Measurements from ENCODE around the gene CLIC3.

DNA sequence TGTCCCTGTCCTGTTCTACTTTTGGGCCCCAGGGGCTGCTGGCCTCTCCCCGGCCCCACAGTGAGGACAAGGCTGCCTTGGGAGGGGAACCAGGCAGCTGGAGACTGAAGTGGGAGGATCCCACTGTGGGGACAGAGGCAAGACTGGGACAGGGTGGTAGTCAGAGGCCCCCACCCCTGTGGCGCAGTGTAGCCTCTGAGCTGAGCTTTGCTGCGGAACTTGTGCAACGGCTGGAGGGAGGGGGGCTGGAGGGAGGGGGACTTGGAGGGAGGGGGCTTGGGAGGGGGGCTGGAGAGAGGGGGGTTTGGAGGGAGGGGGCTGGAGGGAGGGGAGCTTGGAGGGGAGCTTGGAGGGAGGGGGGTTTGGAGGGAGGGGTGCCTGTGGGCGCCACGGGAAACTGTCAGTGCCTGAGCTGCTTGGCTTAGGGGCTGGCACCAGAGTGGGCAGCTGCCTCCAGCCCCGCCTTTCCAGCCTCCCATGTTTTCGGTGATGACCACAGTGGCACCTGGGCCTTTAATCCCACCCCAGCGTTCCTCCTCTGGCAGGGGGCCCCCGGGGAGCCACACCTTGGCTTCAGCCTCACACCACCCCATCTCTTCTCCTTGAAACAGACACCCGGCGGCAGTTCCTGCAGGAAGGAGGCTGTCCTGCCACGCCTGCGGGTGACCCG lies 37.8 kb upstream of the CLIC3 start:
- TF ChIP-seq, protein P1, sequence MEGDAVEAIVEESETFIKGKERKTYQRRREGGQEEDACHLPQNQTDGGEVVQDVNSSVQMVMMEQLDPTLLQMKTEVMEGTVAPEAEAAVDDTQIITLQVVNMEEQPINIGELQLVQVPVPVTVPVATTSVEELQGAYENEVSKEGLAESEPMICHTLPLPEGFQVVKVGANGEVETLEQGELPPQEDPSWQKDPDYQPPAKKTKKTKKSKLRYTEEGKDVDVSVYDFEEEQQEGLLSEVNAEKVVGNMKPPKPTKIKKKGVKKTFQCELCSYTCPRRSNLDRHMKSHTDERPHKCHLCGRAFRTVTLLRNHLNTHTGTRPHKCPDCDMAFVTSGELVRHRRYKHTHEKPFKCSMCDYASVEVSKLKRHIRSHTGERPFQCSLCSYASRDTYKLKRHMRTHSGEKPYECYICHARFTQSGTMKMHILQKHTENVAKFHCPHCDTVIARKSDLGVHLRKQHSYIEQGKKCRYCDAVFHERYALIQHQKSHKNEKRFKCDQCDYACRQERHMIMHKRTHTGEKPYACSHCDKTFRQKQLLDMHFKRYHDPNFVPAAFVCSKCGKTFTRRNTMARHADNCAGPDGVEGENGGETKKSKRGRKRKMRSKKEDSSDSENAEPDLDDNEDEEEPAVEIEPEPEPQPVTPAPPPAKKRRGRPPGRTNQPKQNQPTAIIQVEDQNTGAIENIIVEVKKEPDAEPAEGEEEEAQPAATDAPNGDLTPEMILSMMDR (IDR thresholded peaks at IDR 0.05), result no peak
- TF ChIP-seq EZH2 (IDR thresholded peaks at IDR 0.05), result no peak
- no peak for TF ChIP-seq EZH2phosphoT487 (IDR thresholded peaks at IDR 0.05)
